Muscle layer of colon (tissue), 2 donors: ENCODE measurements around the gene ATP5F1B.

Source experiments
- H3K27ac ChIP-seq: one replicate; pipeline ENCODE4 v1.7.0; 2013; ENCODE audit warnings: low read depth, mild to moderate bottlenecking, low read length, moderate library complexity
- H3K27me3 ChIP-seq, 2 donors: one replicate each; pipeline ENCODE4 v1.7.0; 2013; ENCODE audit warnings: low read length in 2 of 2, mild to moderate bottlenecking in 2 of 2; ENCODE audit not compliant: insufficient read depth in 2 of 2, control insufficient read depth in 1 of 2
- H3K36me3 ChIP-seq: one replicate; pipeline ENCODE4 v1.7.0; 2013; ENCODE audit warnings: mild to moderate bottlenecking, low read length; ENCODE audit not compliant: insufficient read depth
- H3K4me1 ChIP-seq: one replicate; pipeline ENCODE4 v1.7.0; 2013; ENCODE audit warnings: mild to moderate bottlenecking, low read length; ENCODE audit not compliant: insufficient read depth
- H3K4me3 ChIP-seq, 2 donors: one replicate each; pipeline ENCODE4 v1.7.0; 2013; ENCODE audit warnings: low read length in 2 of 2, low read depth in 1 of 2, mild to moderate bottlenecking in 1 of 2, moderate library complexity in 1 of 2
- H3K9ac ChIP-seq: one replicate; pipeline ENCODE4 v1.7.0; 2013; ENCODE audit warnings: low read length
- H3K9me3 ChIP-seq: one replicate; pipeline ENCODE4 v1.7.0; 2013; ENCODE audit warnings: mild to moderate bottlenecking, low read length
- donor health status: abdominal sarcoma.
- donor health status: Adenocarcinoma of cecum.

The ATP5F1B gene

GRCh38 chr12:56645717-56646446 lies at the start of gene ATP5F1B:
Gene ATP5F1B, minus strand, starts transcription at chr12:56645984. Its CDS starts 21 bp downstream, at chr12:56645963.
- peaks cover 32% of the 10 kb centered on the region for H3K36me3 ChIP-seq
- no peaks in the 10 kb centered on the region for H3K27me3 ChIP-seq
- no peaks in the 10 kb centered on the region for H3K9me3 ChIP-seq
- peak within 1 kb of the TSS; percentile 87 to 100 for H3K4me3 ChIP-seq
- H3K27ac ChIP-seq = peak within 1 kb of the TSS; percentile 99
- H3K4me1 ChIP-seq = peaks cover 32% of the 10 kb centered on the region
- H3K9ac ChIP-seq = peak within 1 kb of the TSS; percentile 98

- H3K4me3 ChIP-seq = no peak overlapping the region
- H3K27ac ChIP-seq = no peak overlapping the region
- H3K36me3 ChIP-seq = no peaks in the 10 kb centered on the region
- H3K27me3 ChIP-seq = no peaks in the 10 kb centered on the region
- peaks cover 3% of the 10 kb centered on the region for H3K4me1 ChIP-seq
- H3K9me3 ChIP-seq = no peaks in the 10 kb centered on the region
- H3K9ac ChIP-seq = no peak overlapping the region
Observed at GRCh38 chr12:56694161-56694560, 48.4 kb upstream of the ATP5F1B start.

GRCh38 chr12:56688846-56689109 lies 43.0 kb upstream of the ATP5F1B start:
- Histone ChIP-seq H3K27ac (peak overlapping the region; percentile 98), H3K36me3 (no peaks in the 10 kb centered on the region), H3K4me3 (peak overlapping the region; percentile 60 to 82), H3K9ac (peak overlapping the region; percentile 67), H3K4me1 (peaks cover 19% of the 10 kb centered on the region), H3K9me3 (no peaks in the 10 kb centered on the region), H3K27me3 (no peaks in the 10 kb centered on the region)

- H3K4me1 ChIP-seq = peaks cover 19% of the 10 kb centered on the region
- H3K27ac ChIP-seq = peak within 1 kb of the TSS; percentile 100
- H3K4me3 ChIP-seq = peak within 1 kb of the TSS; percentile 90 to 93
- H3K27me3 ChIP-seq = no peaks in the 10 kb centered on the region
- no peaks in the 10 kb centered on the region for H3K36me3 ChIP-seq
- no peaks in the 10 kb centered on the region for H3K9me3 ChIP-seq
- peak within 1 kb of the TSS; percentile 93 for H3K9ac ChIP-seq
Observed at GRCh38 chr12:56688129-56688845, 42.5 kb upstream of the ATP5F1B start, which contains the start of gene PTGES3. Gene PTGES3, minus strand, starts transcription at chr12:56688284. Its CDS starts 285 bp downstream, at chr12:56687999.

GRCh38 chr12:56687223-56688128 lies 41.7 kb upstream of the ATP5F1B start:
- peak overlapping the region; percentile 90 to 93 for H3K4me3 ChIP-seq

GRCh38 chr12:56684745-56685359 lies 39.1 kb upstream of the ATP5F1B start:
- Histone ChIP-seq H3K4me1 (peaks cover 19% of the 10 kb centered on the region), H3K27ac (peak overlapping the region; percentile 49), H3K4me3 (peak overlapping the region in 1 of 2 donors; percentile 51), H3K9ac (no peak overlapping the region), H3K9me3 (no peaks in the 10 kb centered on the region), H3K27me3 (no peaks in the 10 kb centered on the region), H3K36me3 (peaks cover 5% of the 10 kb centered on the region)

More at GRCh38 chr12:56687223-56688128, 41.7 kb upstream of the ATP5F1B start:
- Histone ChIP-seq H3K9me3 (no peaks in the 10 kb centered on the region), H3K9ac (peak overlapping the region; percentile 93), H3K27me3 (no peaks in the 10 kb centered on the region), H3K27ac (peak overlapping the region; percentile 100), H3K36me3 (no peaks in the 10 kb centered on the region), H3K4me1 (peaks cover 19% of the 10 kb centered on the region)

- no peaks in the 10 kb centered on the region for H3K27me3 ChIP-seq
- no peaks in the 10 kb centered on the region for H3K9me3 ChIP-seq
- peaks cover 5% of the 10 kb centered on the region for H3K36me3 ChIP-seq
- H3K4me1 ChIP-seq = peaks cover 27% of the 10 kb centered on the region
- H3K9ac ChIP-seq = no peak overlapping the region
- H3K4me3 ChIP-seq = no peak overlapping the region
- H3K27ac ChIP-seq = no peak overlapping the region
Observed at GRCh38 chr12:56682323-56682722, 36.5 kb upstream of the ATP5F1B start.

GRCh38 chr12:56679883-56680575 lies 34.2 kb upstream of the ATP5F1B start:
- Histone ChIP-seq H3K27ac (no peak overlapping the region), H3K9me3 (no peaks in the 10 kb centered on the region), H3K4me1 (peaks cover 24% of the 10 kb centered on the region), H3K36me3 (peaks cover 5% of the 10 kb centered on the region), H3K9ac (no peak overlapping the region), H3K4me3 (no peak overlapping the region), H3K27me3 (no peaks in the 10 kb centered on the region)

GRCh38 chr12:56678852-56679251 lies 33.1 kb upstream of the ATP5F1B start:
- peaks cover 5% of the 10 kb centered on the region for H3K36me3 ChIP-seq
- H3K9ac ChIP-seq = no peak overlapping the region
- peaks cover 24% of the 10 kb centered on the region for H3K4me1 ChIP-seq
- no peaks in the 10 kb centered on the region for H3K27me3 ChIP-seq
- H3K4me3 ChIP-seq = no peak overlapping the region
- H3K9me3 ChIP-seq = no peaks in the 10 kb centered on the region
- no peak overlapping the region for H3K27ac ChIP-seq

GRCh38 chr12:56677680-56678079 lies 31.9 kb upstream of the ATP5F1B start:
- H3K9ac ChIP-seq = no peak overlapping the region
- no peaks in the 10 kb centered on the region for H3K27me3 ChIP-seq
- H3K27ac ChIP-seq = no peak overlapping the region
- H3K4me1 ChIP-seq = peaks cover 30% of the 10 kb centered on the region
- no peak overlapping the region for H3K4me3 ChIP-seq
- peaks cover 5% of the 10 kb centered on the region for H3K36me3 ChIP-seq
- H3K9me3 ChIP-seq = no peaks in the 10 kb centered on the region
